HG02642 (cell line): ENCODE data around the gene TAF8.

ENCODE experiments used
- ATAC-seq: cut with Tn5 transposase; IDR thresholded peaks from one replicate; pipeline ENCODE4 v1.9.1; 2021; ENCODE audit warnings: mild to moderate bottlenecking; ENCODE audit not compliant: unreplicated experiment, poor library complexity

TAF8 gene

GRCh38 chr6:42093582-42094329, 43.4 kb downstream of the TAF8 start:
- ATAC-seq, result no peak

GRCh38 chr6:42095094-42095493, 44.8 kb downstream of the TAF8 start:
- ATAC-seq, result no peak

- no peak for ATAC-seq
Measured at GRCh38 chr6:42095776-42096541, 45.6 kb downstream of the TAF8 start.

GRCh38 chr6:42099340-42100028, 49.2 kb downstream of the TAF8 start:
- no peak for ATAC-seq

GRCh38 chr6:42100029-42100901, 49.9 kb downstream of the TAF8 start:
- no peak for ATAC-seq

GRCh38 chr6:42101186-42101657, 50.9 kb downstream of the TAF8 start:
- ATAC-seq, result no peak

GRCh38 chr6:42103216-42103615, 52.9 kb downstream of the TAF8 start:
- ATAC-seq, result no peak

GRCh38 chr6:42103753-42104094, 53.4 kb downstream of the TAF8 start:
- ATAC-seq, result no peak

GRCh38 chr6:42104095-42104803, 53.9 kb downstream of the TAF8 start:
- ATAC-seq, result peak; percentile 52

- peak; percentile 16 for ATAC-seq
Measured at GRCh38 chr6:42104804-42105125, 54.4 kb downstream of the TAF8 start.

- no peak for ATAC-seq
Measured at GRCh38 chr6:42105156-42105648, 54.9 kb downstream of the TAF8 start.

- ATAC-seq, result no peak
Measured at GRCh38 chr6:42105709-42106108, 55.4 kb downstream of the TAF8 start.

GRCh38 chr6:42106112-42107023, 56.0 kb downstream of the TAF8 start:
- no peak for ATAC-seq

- no peak for ATAC-seq
Measured at GRCh38 chr6:42108071-42108470, 57.7 kb downstream of the TAF8 start.

GRCh38 chr6:42110683-42111082, 60.4 kb downstream of the TAF8 start:
- no peak for ATAC-seq

GRCh38 chr6:42112351-42112750, 62.0 kb downstream of the TAF8 start:
- no peak for ATAC-seq

GRCh38 chr6:42113936-42114636, 63.8 kb downstream of the TAF8 start:
- ATAC-seq, result no peak

GRCh38 chr6:42117843-42118161, 67.5 kb downstream of the TAF8 start:
- ATAC-seq, result no peak
